DOHH2 (cell line): Measurements from ENCODE around the gene E2F3.

Experiments used
- EZH2phosphoT487 ChIP-seq: fragments of 200-600 bp; sonication (generic); IDR thresholded peaks from 2 replicates; pipeline ENCODE4 v1.6.1; 2017; ENCODE audit warnings: borderline replicate concordance, mild to moderate bottlenecking, antibody characterized with exemption, low read length, moderate library complexity, mixed read lengths
- TF ChIP-seq, protein P1 (sequence below): fragments of 200-600 bp; sonication (generic); IDR thresholded peaks from one replicate; pipeline ENCODE4 v1.5.1; 2014; ENCODE audit warnings: antibody characterized with exemption, mild to moderate bottlenecking, low read depth, low read length; ENCODE audit not compliant: poor library complexity, severe bottlenecking

DNA sequence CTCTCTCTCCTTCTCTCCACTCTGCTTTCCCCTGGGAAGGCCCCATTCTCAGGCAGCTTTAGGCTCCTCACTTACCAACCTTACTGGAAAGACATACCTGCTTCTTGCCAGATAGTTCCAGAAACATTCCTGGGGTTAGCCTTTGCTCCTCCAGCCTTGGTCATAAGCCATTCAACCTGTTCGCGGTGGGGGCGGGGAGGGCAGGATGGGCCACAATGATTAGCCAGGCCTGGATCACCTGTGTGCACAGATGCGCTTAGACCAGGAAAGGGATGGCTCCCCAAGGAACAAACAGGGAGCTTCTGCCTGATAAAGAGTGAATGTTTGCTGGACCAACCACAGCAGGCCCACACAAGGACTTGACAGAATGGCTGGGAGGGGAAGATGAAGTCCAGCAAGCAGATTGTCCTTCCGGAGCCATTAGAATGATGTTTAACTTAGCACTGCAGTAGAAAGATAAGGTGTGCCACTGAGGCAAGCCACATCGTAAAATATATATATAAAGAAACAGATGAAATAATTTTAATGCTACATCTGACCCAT, 74.9 kb downstream of the E2F3 start:
- TF ChIP-seq, protein P1, sequence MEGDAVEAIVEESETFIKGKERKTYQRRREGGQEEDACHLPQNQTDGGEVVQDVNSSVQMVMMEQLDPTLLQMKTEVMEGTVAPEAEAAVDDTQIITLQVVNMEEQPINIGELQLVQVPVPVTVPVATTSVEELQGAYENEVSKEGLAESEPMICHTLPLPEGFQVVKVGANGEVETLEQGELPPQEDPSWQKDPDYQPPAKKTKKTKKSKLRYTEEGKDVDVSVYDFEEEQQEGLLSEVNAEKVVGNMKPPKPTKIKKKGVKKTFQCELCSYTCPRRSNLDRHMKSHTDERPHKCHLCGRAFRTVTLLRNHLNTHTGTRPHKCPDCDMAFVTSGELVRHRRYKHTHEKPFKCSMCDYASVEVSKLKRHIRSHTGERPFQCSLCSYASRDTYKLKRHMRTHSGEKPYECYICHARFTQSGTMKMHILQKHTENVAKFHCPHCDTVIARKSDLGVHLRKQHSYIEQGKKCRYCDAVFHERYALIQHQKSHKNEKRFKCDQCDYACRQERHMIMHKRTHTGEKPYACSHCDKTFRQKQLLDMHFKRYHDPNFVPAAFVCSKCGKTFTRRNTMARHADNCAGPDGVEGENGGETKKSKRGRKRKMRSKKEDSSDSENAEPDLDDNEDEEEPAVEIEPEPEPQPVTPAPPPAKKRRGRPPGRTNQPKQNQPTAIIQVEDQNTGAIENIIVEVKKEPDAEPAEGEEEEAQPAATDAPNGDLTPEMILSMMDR: no peak
- TF ChIP-seq EZH2phosphoT487: no peak
